ACHN (cell line): ENCODE measurements around the gene CFAP99.
"Not testable (repeated sequence)": the region's sequence is repeated elsewhere in the genome, so short reads cannot be mapped to it uniquely, and the experiment has no call there.

Experiments used
- DNase-seq: peaks from one replicate; pipeline ENCODE4 v3.0.0-alpha.2; 2015
- in situ Hi-C: cut with HindIII; loops from 2 replicates; pipeline ENCODE4 v1.10.0; 2017; ENCODE audit warnings: low sequenced_read_pairs, low pct_ligation_motif_present, low pct_unique_long_range_greater_than_20kb

The CFAP99 gene

GRCh38 chr4:2418650-2419571, at the start of gene CFAP99:
CFAP99 (plus strand) TSS chr4:2418955.
- peak; percentile 91 for DNase-seq
- in situ Hi-C loops = no loop called here

GRCh38 chr4:2370597-2371320, 48.0 kb upstream of the CFAP99 start:
- in situ Hi-C loops = no loop called here
- no peak for DNase-seq

DNA sequence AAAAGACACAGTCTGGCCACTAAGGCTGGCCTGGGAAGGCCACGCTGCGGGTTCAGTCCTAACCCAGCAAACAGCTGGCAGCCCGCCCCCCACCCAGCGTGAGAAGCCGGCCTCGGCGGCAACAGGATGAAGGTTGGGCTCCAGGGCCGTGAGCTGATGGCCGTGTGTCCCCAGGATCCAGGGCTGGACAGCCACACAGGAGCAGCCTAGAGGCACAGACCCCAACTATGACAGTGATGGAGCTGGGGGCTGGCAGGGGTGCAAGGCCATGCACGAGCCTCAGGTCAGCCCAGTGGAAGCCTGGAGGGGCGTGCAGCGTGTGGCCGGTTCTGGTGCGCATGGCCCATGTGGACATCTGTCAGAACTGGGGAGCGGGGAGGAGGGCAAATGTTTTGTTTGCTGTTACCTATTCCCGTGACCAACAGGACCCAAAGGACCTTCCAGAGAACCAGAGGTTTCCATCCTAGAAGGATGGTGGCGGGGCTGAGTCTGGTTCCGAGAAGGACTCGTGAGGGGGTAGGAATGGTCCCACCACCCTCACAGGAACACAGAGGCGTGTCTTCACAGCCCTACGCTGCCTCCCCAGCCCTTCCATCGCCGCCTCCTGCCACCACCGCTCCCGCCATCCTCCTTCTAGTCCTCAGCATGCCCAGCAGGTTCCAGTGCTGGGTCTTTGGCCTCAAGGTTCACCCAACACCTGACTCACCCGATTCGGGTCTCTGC, 46.8 kb upstream of the CFAP99 start:
- DNase-seq = no peak
- in situ Hi-C loops = no loop called here

DNA sequence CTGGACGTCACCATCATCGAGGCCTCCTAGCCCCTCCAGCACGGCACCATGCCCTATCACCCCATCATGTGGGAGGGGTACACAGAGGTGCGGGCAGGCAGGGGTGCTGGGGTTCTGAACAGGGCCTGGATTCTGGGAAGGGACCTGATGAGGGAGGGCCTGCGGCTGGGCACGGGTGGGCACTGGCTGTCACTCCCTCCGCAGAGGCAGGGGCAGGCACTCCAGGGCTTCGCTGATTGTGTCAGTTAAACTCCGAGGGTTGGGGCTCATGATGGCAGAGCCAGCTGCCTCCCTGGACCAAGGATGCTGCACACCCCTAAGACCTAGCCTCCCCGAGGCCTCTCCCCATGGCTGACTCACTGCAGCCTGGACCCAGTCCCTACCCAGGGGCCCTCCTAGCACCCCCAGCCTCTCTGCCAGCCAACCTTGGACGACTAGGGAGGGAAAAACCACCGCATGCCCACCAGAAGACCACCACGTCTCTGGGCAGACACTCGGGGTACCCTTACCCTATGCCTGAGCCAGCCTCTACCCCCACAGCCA, 46.2 kb upstream of the CFAP99 start:
- in situ Hi-C loops = no loop called here
- DNase-seq = no peak

GRCh38 chr4:2373532-2373931, 45.2 kb upstream of the CFAP99 start:
- in situ Hi-C loops = no loop called here
- DNase-seq = no peak

DNA sequence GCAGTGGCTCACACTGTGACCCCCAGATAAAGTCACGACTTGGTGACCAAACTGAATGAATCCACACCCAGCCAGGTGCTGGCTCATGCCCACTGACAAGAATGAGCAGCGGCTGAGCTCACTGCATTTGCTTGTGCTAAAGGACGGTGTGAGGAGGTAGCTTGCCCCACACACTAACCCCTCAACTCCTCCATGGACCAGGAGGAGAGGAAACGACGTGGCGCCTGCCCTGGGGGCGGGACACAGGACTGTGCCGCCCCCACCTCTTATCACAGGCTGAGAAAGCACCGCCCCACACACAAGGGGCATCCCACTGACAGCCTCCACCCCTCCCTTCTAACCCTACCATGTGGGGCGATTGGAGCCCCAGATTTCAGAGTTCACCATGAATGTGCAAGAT, 43.3 kb upstream of the CFAP99 start:
- in situ Hi-C loops = no loop called here
- DNase-seq = no peak

GRCh38 chr4:2377241-2377640, 41.5 kb upstream of the CFAP99 start:
- in situ Hi-C loops = no loop called here
- DNase-seq = no peak

- DNase-seq = no peak
- in situ Hi-C loops = no loop called here
These were observed 40.4 kb upstream of the CFAP99 start for GRCh38 chr4:2378401-2378800.

GRCh38 chr4:2378898-2379297, 39.9 kb upstream of the CFAP99 start:
- in situ Hi-C loops = no loop called here
- no peak for DNase-seq

GRCh38 chr4:2380589-2380988, 38.2 kb upstream of the CFAP99 start:
- in situ Hi-C loops, DNase-seq: not testable (repeated sequence)

DNA sequence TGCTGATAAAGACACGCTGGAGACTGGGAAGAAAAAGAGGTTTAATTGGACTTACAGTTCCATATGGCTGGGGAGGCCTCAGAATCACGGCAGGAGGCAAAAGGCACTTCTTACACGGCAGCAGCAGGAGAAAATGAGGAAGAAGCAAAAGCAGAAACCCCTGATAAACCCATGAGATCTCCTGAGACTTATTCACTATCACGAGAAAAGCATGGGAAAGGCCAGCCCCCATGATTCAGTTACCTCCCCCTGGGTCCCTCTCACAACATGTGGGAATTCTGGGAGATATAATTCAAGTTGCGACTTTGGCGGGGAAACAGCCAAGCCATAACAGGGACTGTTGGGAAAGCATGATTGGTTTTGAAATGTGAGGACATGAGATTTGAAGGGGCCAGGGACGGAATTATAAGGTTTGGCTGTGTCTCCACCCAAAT, 36.0 kb upstream of the CFAP99 start:
- DNase-seq, in situ Hi-C loops: not testable (repeated sequence)

GRCh38 chr4:2383220-2383631, 35.5 kb upstream of the CFAP99 start:
- in situ Hi-C loops, DNase-seq: not testable (repeated sequence)

- no peak for DNase-seq
- in situ Hi-C loops = no loop called here
These were observed 35.0 kb upstream of the CFAP99 start for GRCh38 chr4:2383760-2384159.

DNA sequence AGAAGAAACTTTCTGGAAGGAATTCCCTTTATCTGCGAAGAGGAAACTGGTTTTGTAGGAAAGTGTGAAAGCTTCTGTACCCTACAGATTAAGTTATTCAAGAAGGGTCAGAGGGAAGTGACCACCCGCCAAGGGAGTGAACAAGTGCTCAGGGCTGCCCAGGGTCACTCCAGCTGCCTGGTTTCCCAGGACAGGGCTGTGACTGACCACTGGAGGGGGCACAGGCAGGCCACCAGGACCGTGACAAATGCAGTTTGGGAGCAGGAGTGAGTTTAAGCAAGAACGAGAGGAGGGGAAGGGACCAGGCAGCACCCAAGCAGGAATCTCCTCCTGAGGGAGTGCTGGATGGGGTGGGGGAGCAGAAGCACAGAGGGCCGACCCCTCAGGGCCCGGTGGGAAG, 34.5 kb upstream of the CFAP99 start:
- in situ Hi-C loops = no loop called here
- no peak for DNase-seq

- no peak for DNase-seq
These were observed 33.2 kb upstream of the CFAP99 start for GRCh38 chr4:2385516-2385915.

DNA sequence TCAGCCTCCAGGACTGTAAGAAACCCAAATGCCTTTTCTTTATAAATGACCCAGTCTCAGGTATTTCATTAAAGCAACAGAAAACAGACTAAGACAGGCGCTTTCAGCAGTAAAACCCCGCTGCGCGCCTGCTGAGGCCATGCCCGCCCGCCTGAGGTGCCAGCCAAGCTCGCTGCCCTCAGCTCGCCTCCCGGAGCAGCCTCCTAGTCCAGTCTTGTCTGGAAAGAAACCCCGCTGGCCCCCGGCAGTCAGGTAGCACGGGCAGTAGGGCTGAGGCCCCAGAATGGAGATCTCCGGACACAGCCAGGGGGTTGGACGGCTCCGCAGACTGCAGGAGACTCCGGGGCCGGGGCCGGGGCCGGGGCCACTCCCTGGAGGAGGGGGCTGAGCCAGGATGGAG, 32.0 kb upstream of the CFAP99 start:
- DNase-seq = no peak
- in situ Hi-C loops = no loop called here

More at GRCh38 chr4:2385516-2385915, 33.2 kb upstream of the CFAP99 start:
- in situ Hi-C loops = no loop called here

DNA sequence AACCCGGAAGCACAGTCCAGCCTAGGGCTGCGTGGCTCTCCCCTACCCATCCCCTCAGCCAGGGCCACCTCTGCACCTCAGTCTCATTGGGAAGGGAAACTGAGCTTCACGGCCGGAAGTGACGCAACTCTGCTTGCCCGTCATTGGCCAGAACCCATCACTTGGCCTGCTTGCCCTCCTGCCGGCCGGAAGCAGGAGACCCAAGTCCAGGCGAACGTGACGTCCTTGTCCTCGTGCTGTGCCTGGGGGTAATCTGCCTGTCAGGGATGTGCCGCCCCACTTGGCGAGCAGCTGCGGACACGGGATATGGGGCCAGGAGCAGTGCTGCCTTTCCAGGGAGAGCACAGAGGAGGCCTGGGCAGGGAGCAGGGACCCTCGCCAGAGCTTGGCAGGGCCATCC, 31.5 kb upstream of the CFAP99 start:
- in situ Hi-C loops = no loop called here
- no peak for DNase-seq

DNA sequence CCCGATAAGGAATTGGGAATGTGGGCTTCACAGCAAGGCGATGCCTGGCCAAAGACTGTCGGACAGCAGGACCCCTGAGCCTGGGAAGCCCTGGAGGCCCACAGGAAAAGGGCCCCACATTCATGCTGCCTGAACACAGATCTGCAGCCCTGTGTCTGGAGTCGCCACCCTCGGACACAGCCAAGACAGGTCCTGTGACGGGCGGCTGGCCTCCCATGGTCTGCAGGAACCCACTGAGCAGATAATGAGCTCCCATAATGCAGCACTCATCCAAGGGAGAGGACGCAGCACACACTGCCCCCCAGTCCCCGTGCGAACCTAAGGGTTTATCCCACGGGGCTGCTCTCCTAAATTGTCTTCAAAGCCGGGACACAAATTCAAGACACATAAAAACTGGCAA, 30.9 kb upstream of the CFAP99 start:
- in situ Hi-C loops = no loop called here
- DNase-seq = no peak
